Amniotic epithelial cell (primary cell): ENCODE measurements around the gene B4GALT2.
A peak's percentile ranks its signal among the peaks of the same experiment; 100 is the strongest.

Source experiments
- DNase-seq: peaks from one replicate; pipeline ENCODE4 v3.0.0-alpha.2; 2010; ENCODE audit warnings: low read depth

Gene B4GALT2

DNA sequence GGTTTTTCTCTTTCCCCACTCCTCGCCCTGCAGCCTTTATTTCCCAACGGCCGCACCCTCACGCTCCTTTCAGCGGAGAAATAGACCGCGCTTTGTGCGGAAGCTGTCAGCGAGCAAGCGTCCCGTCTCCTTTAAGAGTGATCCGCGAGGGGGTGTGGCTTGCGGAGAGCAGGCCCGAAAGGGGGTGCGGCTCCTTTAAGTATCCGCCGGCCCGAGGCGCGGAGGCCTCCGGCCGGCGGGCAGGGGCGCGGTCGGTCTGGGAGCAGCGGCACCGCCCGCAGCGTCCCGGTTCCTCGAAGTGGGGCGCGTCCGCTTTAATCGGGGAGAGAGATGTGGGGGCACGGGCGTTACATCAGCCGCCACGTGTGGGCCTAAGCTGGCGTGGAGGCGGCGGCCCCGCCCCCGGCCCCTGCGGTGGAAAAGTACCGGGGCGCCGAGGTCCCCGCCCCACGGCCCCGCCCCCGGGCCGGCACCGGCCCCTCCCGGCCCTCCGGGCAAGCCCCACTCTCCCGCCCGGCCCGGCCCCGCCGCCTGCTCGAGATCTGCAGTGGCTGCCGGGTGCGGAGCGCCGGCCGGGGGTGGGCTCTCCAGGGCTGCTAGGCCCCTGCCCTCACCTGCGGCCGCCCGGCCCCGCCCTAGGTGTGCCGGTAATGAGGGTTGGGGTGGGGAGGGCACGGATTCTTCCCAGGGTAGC, 51.0 kb downstream of the B4GALT2 start:
- peak; percentile 87 for DNase-seq

DNA sequence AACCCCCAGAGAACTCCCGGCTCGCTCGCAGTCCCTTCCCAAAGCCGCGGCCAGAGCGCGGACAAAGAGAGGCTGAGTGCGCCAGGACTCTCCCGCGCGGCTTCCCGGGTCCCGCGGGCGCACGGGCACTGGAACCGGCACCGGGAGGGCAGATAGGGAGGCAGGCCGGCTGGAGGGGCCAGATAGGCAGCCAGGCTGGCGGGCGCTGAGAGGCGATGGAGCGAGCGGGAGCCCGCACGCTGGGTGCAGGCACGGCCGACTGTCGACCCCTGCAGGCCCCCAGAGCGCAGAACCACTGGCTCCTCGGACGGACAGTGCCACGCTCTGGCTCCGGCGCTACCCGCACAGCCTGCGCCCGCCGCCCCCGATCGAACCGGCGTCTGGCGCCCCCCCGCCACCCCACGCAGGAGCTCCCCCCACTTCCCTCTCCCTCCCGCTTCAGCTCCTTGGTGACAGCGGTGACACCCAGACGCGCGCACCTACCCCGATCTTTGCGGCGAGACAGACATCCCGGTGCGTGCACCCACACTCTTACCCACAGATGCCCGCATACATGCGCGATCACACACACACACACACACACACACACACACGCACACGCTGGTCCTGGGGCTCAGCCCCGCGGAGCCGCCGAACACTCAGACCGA, 51.7 kb downstream of the B4GALT2 start:
- peak; percentile 26 for DNase-seq

DNA sequence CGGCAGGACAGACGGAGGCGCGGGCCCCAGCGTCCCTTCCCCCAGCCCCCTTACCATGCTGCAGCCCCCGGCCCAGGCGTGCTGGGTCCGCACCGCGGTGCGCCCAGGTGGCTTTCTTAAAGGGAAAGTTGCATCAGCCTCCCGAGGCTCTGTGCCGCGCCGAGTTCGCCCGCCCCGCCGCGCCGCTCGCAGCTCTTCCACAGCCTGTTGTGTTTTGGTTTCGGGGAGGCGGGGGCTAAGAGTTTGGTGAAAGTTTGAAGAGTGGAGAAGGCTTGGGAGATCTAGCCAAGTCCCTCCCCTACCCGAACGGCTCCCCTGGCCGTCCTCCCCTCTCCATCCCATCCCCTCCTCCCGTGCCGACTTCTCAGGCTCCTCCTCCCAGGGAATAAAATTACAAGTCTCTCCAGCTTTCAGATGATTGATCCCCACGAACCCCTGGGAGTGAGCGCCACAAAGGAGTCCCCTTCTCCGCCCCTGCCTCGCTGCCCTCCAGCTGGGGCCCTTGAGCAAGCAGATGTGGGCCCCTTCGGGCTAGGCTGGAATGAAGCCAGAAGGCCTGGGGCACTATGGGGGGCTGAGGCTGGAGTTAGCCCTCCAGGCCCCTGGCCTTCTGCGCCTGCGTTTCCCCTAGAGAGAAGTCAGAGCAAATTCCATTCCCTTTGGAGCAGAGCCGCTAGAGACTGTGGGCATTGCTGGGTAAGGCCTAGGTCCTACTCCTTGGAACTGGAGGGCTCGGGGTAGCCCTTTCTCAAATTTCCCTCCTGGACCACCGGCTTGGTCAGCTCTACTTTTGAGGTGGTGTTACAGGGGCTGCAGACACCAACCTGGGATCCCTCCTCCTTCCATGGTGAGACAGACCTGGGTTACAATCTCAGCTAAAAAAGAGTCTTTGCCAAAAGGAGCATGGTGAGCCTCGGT, 52.5 kb downstream of the B4GALT2 start, which contains the start of gene SLC6A9:
SLC6A9 (minus strand) TSS at position 211 of the 918 bp plus-strand sequence. CDS start 7,185 bp downstream, outside the sequence.
- peak; percentile 46 for DNase-seq

DNA sequence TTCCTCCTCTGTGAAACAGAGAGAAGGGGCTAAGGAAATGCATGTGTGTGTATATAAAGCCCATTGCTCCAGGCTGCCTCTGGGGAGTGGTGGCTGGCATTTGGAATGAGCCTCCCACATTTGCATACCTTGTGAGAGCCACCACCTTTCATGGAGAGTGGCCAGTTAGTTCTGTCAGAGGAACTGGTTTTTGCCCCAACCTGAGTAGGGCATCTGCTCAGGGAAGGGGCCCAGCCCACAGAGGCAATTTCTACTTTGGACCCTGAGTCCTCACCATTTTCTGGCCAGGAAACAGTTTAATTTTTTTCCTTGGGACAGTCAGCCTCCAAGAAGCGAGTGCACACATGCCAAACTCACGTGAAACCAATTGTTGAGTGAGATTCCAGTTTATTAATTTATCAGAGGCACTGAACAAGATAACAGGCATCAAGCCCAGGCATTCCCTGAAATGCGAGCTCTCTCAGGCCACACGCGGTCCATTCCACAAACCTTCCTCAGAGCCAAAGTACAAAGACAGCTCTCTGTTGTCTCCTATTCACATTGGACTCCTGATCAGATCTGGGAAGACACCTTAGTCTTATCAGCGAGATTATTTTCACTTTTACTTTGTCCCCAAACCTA, 53.3 kb downstream of the B4GALT2 start:
- DNase-seq: no peak

DNA sequence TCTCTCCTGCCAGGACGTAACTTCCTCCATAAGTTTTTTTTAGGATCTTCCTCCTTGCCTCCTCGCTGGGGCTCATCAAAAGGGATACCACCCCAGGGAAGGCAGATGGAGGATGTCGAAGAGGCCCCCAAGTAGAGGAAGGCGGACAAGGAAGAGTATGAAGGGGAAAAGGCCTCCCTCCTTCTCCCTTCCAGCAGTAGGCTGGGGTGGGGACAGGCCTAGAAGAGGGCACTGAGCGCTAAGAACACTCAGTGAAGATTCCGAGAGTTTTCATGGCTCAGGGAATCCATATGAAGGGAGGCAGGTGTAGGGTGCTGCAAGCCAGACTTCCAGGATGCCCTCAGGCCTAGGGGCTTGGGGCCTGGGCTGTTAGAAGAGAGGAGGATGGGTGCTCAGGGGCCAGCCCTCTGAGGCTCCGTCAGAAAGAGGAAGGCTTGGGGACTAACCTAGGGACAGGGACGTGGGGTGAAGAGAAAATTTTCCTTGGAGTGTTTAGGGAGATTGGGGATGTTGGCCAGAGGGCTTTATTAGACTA, 54.1 kb downstream of the B4GALT2 start:
- no peak for DNase-seq

DNA sequence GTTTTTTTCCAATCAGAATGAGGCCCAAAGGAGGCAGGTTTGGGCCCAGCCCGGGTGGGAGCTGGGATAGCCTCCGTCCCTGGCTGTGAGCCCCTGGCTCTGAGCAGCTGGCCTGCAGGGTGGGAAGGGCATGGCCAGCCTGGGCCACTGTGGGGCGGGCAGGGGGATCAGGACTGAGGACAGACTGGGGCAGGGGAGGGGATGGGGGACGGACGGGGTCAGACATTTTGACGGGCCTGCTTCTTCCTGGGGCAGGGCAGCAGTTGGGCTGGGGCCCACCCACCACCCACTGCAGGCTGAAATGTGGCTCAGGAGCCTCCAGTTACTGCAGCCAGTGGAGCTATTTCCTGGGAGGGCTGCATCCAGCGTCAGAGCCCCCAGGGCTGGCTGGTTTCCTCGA, 54.7 kb downstream of the B4GALT2 start:
- no peak for DNase-seq

DNA sequence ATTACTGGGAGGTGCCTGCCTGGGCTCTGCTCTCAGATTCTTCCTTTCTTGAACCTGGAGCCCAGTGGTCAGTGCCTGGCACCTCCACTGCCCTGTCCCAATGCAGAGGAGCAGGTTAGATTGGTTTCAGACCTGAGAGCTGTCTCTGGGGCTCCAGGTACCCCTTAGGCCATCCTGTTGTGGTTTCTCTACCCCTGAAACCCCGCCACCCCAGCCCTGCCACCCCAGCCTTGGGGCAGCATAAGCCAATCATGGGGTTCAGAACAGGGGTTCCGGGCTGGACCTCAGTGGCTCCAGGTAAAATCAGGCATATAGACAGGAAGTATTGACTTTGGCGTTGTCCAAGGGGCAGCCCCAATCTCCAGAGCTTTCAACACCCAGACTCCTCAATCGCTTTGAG, 55.4 kb downstream of the B4GALT2 start:
- DNase-seq: no peak

DNA sequence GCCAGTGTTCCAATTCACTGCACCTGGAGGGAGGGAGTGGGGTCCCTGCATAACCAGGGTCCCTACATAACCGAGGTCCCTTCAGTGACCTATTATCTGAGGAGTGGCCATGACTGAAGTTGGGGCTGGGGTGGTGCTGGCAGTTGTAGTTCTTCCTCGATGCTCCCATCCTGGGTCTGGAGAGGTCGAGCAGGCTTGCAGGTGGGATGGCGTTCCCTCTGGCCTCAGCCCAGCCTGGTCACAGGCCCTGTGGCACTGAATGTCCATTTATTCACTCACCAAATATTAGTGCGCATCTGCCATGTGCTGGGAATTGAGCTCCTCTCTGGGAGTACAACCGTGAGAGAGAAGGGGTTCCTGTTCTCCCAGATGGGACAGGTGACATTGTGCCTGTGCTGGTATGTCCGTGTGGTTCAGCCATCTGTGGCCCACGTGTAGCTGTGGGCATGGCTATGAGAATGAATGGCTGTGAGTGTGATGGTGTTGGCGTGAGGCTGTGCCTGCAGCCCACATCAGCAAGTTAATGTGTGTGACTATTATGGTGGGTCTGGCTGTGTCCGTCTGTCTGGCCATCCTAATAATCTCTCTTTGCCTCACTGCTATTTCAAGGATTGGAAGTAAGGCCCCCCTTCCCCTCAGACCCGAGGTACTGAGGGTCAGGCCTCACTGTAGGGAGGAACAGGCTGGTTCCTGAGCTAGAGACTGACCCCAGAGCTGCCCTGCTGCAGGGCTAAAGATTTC, 56.1 kb downstream of the B4GALT2 start:
- no peak for DNase-seq

DNA sequence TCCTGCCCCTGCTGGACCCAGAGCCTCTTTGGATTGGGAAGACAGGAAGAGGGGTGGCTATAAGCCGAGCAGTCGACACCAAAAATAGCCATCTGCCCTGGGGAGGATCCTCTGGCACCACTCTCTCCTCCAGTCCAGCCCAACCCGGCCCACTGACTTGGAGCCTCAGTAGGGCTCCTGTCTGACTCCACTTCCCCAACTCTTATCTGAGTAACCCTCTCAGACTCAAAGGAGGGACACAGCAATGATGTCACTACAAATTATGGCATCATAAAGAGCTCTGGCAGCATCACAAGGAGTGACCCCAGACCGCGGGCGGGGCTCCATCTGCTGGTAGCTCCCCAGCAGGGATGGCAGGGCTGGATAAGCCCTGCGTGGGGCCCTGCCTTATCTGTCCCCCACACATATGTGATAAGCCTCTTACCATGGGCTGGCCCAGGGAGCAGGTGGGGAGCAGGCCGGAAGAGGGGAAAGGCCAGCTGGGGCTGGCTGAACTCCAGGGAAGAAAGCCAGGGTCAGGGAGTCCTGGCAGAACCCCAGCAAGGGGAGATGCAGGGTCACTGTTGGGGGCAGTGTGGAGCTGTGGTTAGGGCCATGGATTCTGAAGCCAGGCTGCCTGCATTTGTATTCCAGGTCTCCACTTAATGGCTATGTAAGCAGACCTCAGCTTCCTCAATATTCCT, 56.9 kb downstream of the B4GALT2 start:
- no peak for DNase-seq

DNA sequence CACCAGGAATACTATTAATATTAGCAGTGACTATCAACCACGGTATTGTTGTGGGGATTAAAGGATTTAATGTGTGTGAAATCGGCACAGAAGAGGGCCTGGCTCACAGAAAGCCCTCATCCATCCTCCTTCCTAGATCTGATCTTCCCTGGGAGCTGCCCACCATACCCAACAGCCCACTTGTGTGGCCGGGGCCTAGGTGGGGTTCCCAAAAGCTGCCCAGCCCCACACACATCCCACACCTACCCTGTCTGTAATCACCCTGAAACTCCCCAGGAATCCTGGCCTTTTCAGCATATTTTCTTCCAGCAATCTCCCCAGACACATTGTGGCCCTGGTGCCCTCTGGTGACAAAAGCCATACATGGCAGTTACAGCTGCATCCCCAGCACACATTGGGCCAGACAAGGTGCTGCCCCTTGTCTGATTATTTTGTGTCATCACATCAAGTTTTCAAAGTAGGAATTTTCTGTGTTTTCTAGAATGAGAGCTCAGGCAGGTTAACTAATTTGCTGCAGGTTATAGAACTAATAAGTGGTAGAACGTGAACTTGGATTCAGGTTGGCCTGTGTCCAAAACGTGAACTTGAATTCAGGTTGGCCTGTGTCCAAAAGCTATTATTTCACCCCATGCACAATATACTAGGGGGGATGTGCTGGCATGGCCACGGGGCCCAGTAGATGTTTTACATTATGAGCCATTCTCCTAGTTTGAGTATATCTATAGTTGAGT, 57.6 kb downstream of the B4GALT2 start:
- peak; percentile 36 for DNase-seq

DNA sequence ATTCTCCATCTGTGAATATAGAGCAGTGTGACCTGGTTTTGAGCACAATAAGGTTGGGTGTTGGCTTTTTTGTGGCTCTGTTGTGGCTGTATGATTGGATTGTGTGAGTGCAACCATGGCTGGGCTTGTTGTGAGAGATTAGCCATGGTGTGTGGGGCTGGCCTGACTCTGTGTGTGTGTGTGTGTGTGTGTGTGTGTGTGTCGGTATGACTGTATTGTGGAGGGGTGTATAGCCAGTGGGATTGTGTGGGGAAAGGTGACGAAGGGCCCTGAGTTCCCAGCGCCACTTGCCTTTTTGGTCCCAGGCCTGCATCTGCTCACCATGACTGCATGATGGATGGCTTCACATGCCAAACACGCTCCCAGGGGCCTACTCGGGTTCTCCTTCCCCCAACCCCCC, 58.1 kb downstream of the B4GALT2 start:
- DNase-seq: no peak

DNA sequence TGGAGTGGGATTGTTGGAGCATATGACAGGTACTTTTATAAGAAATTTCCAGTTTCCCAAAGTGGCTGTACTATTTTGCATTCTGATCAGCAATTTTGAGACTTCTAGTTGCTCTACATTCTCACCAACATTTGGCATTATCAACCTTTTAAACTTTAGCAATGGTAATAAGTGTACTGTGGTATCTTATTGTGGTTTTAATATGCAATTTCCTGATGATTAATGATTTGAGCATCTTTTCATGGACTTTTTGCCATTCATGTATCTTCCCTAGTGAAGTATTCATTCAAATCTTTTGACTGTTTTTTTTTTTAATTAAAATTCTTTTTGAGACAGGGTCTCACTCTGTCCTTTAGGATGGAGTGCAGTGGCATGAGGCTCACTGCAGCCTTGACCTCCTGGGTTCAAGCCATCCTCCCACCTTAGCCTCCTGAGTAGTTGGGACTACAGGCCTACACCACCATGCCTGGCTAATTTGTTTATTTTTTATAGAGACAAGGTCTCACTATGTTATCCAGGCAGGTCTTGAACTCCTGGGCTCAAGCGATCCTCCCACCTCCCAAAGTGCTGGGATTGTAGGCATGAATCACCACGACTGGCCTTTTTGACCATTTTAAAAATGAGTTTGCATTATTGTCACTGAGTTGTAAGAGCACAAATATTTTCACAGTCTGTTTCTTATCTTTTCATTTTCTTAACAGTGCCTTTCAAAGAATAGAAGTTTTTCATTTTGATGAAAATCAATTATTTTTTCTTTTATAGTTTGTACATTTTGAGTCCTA, 60.1 kb downstream of the B4GALT2 start:
- DNase-seq: peak; percentile 59

DNA sequence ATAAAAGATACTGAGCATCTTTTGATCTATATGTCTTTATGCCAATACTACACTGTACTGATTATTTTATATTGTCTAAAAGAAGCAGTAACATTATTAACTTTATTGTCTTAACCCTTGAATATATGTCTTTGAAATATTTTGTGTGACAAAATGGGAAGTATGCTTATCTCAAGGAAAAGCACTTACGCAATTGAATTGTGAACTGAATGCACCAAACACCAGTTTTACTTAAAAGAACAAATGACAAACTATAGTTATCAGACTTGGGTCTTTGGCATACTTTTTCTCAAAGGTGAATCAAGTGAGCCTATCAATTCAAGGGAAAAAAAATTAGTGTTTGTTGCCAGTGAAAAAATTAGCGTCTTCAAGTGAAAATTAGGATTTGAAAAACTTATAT, 61.4 kb downstream of the B4GALT2 start:
- DNase-seq: no peak
